Naive thymus-derived CD8-positive, alpha-beta T cell (primary cell): ENCODE data around the gene KCNAB2. TPM values are rescaled to one million over a fixed set of nuclear protein-coding genes. Genes with fewer than 3 reads are reported as not detected.

Experiments
- ATAC-seq, 2 donors: fragments of 150-1000 bp; cut with Tn5 transposase in 1 of 2; sonication (Bioruptor Pico), chemical (Tn5 transposase) in 1 of 2; 1 replicate in 1 of 2; 2 replicates in 1 of 2; pipeline ENCODE4 v1.10.0; 2021; ENCODE audit warnings: mild to moderate bottlenecking in 2 of 2, moderate library complexity in 2 of 2
- POLR2A ChIA-PET: fragments of 350-600 bp; sonication (Branson Sonifier 250); formaldehyde crosslinking; loops from one replicate; lab custom pipeline; 2021; ENCODE audit warnings: antibody characterized with exemption; lab: Charles Lee
- DNase-seq, 10 donors: peaks; one replicate each; pipeline versions ENCODE4 v3.0.0 to v3.0.0-alpha.2; 2020 to 2022
- H3K27ac Mint-ChIP-seq, 10 donors: one replicate each; pipeline ENCODE4 v1.8.0; 2020 to 2022; ENCODE audit warnings: mild to moderate bottlenecking in 10 of 10, mixed read lengths in 10 of 10, moderate library complexity in 4 of 10, inconsistent platforms in 1 of 10
- H3K27me3 Mint-ChIP-seq, 5 donors: one replicate each; pipeline ENCODE4 v1.8.0; 2021 to 2022; ENCODE audit warnings: mixed read lengths in 5 of 5
- H3K36me3 Mint-ChIP-seq, 3 donors: one replicate each; pipeline ENCODE4 v1.8.0; 2020 to 2022; ENCODE audit warnings: mixed read lengths in 3 of 3, mild to moderate bottlenecking in 2 of 3, inconsistent platforms in 1 of 3
- H3K4me1 Mint-ChIP-seq, 4 donors: one replicate each; pipeline ENCODE4 v1.8.0; 2021 to 2022; ENCODE audit warnings: mixed read lengths in 4 of 4
- H3K4me3 Mint-ChIP-seq, 10 donors: one replicate each; pipeline ENCODE4 v1.8.0; 2020 to 2022; ENCODE audit warnings: mild to moderate bottlenecking in 10 of 10, mixed read lengths in 10 of 10, moderate library complexity in 6 of 10, inconsistent platforms in 1 of 10
- H3K9me3 Mint-ChIP-seq, 9 donors: one replicate each; pipeline ENCODE4 v1.8.0; 2020 to 2022; ENCODE audit warnings: mixed read lengths in 9 of 9, mild to moderate bottlenecking in 3 of 9, inconsistent platforms in 1 of 9, moderate library complexity in 1 of 9
- polyA plus RNA-seq, 3 donors: library from polyadenylated mRNA; unstranded; fragments of 300-500 nt; fragmentation: Illumina TruSeq; gene quantifications; one replicate each; pipeline ENCODE4 v1.2.3, GENCODE V29; 2021
- total RNA-seq, 8 experiments: library from RNA in 2 of 8; stranded (reverse) in 2 of 8; gene quantifications; one replicate each; pipeline ENCODE4 v1.2.3 and lab custom pipeline; 2021 to 2026

KCNAB2 gene
- total RNA-seq = 100 to 1,000 TPM; 189 to 190 TPM
- polyA plus RNA-seq = 10 to 100 TPM; 17.8 to 46.6 (median 21.4) TPM
- total RNA-seq (lab: John Stamatoyannopoulos, UW) = 169 to 313 (median 228) reads per million in 6 experiments

DNA sequence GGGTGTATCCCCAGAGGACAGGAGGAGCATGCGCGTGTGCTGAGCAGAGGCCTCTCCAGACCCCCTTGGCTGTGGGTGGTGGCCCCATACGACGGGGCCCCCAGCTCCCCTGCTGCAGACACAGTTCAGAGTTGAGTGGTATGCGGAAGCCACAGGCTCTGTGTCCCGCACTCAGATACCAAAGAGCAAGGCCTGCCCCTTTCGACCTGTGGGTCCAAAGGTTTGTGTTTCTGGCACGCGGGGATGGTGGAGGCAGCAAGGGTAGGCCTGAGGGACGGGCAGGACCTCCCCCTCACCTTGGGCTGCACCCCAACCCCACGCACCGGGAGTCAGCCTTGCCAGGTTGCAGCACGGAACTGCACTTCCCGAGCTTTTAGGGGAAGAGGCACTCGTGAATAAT lies at the start of gene KCNAB2:
Gene KCNAB2 (plus strand): TSS at position 328 of the 400 bp plus-strand sequence. CDS start 5,649 bp downstream, outside the sequence.
- Mint-ChIP-seq H3K36me3 (peaks cover 0 to 62% (median 2%) of the 10 kb centered on the region in 3 donors), H3K4me3 (no peak within 1 kb of the TSS), H3K27me3 (no peaks in the 10 kb centered on the region), H3K27ac (peak within 1 kb of the TSS in 5 of 10 donors; percentile 15 to 59 (median 40)), H3K4me1 (peaks cover 8 to 40% (median 24%) of the 10 kb centered on the region in 4 donors), H3K9me3 (no peaks in the 10 kb centered on the region)
- POLR2A ChIA-PET = no interaction called here
- ATAC-seq (no peak), DNase-seq (no peak)

DNA sequence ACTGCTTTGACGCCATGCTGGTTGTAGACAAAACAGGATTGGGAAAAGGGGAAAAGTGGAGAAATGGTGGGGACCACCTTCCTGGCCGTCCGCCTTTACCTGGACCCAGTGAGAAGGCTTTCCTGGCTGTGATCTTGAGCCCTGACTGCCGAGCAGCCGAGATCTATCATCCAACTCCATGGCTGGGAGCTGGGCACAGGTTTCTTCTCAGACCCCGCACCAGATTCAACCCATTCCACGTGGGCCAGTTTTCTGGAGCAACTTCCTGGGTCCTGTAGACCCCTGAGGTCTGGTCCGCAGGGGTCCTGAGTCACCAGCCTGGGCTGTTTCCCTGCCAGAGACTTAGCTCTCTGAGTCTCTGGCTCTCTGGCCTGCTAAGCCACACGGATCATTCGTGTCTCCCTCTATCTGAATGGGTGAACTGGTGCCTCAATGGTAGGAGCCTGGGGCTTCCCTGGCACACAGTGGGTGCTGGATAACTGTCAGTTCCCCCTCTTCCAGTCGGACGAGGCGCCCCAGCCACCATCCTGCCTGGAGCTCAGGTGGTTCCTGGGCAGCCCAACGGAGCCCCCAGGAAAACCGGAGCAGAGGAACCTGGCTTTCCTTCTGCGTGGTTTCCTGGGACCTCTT lies 48.9 kb upstream of the KCNAB2 start:
- peaks cover 27 to 71% (median 56%) of the 10 kb centered on the region in 4 donors for H3K4me1 Mint-ChIP-seq

DNA sequence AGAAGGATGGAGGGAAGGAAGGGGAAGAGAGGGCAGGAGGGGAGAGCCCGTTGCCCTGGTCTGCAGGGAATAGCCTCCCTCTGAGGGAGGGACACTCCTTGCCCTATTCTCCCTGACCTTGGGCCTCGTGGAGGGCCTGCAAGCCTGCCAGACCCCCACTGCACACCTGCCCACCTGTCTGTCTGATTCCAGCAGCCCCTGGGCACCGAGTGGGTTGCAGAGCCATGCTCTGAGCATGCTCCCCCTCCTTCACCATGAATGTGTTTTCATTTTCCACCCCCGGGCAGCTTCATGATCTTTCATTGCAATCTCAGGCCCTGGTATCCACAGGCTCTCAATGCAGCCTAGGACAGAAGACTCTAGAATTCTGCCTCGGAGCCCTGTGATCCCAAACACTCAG lies 48.4 kb upstream of the KCNAB2 start:
- POLR2A ChIA-PET = interaction anchor here (7.7 kb wide), 1 partner anchor 29 kb away, joined by 133 read pairs; no protein-coding TSS in a partner anchor
- peak overlapping the region in 6 of 10 donors; percentile 10 to 85 (median 48) for H3K27ac Mint-ChIP-seq

More for the DNA sequence above, 48.9 kb upstream of the KCNAB2 start:
- H3K9me3 Mint-ChIP-seq = no peaks in the 10 kb centered on the region
- DNase-seq = peak in 1 of 10 donors; percentile 50
- H3K36me3 Mint-ChIP-seq = no peaks in the 10 kb centered on the region
- peaks cover 0 to 2% (median 0%) of the 10 kb centered on the region in 5 donors for H3K27me3 Mint-ChIP-seq
- POLR2A ChIA-PET = interaction anchor here (7.7 kb wide), 1 partner anchor 30 kb away, joined by 133 read pairs; no protein-coding TSS in a partner anchor
- H3K4me3 Mint-ChIP-seq = no peak overlapping the region
- H3K27ac Mint-ChIP-seq = peak overlapping the region in 4 of 10 donors; percentile 19 to 85 (median 51)
- no peak for ATAC-seq

GRCh38 chr1:5998051-5998905 lies 47.4 kb upstream of the KCNAB2 start:
- POLR2A ChIA-PET = no interaction called here
- Mint-ChIP-seq H3K4me1 (peaks cover 30 to 81% (median 59%) of the 10 kb centered on the region in 4 donors), H3K27me3 (no peaks in the 10 kb centered on the region), H3K36me3 (no peaks in the 10 kb centered on the region), H3K4me3 (peak overlapping the region in 1 of 10 donors; percentile 84), H3K9me3 (no peaks in the 10 kb centered on the region), H3K27ac (peak overlapping the region in 9 of 10 donors; percentile 10 to 96 (median 66))
- DNase-seq = peak in 1 of 10 donors; percentile 19
- ATAC-seq = no peak

More for the DNA sequence above, 48.4 kb upstream of the KCNAB2 start:
- H3K27me3 Mint-ChIP-seq = peaks cover 0 to 2% (median 0%) of the 10 kb centered on the region in 5 donors
- ATAC-seq = no peak
- no peaks in the 10 kb centered on the region for H3K9me3 Mint-ChIP-seq
- DNase-seq = peak in 1 of 10 donors; percentile 37
- peaks cover 30 to 76% (median 60%) of the 10 kb centered on the region in 4 donors for H3K4me1 Mint-ChIP-seq
- H3K36me3 Mint-ChIP-seq = no peaks in the 10 kb centered on the region
- peak overlapping the region in 2 of 10 donors; percentile 5 to 10 for H3K4me3 Mint-ChIP-seq

GRCh38 chr1:5998906-5999301 lies 46.8 kb upstream of the KCNAB2 start:
- peak overlapping the region in 4 of 10 donors; percentile 57 to 96 (median 64) for H3K27ac Mint-ChIP-seq
- H3K4me1 Mint-ChIP-seq = peaks cover 27 to 81% (median 58%) of the 10 kb centered on the region in 4 donors
- no peaks in the 10 kb centered on the region for H3K27me3 Mint-ChIP-seq
- peak overlapping the region in 1 of 10 donors; percentile 84 for H3K4me3 Mint-ChIP-seq
- no peak for DNase-seq
- H3K9me3 Mint-ChIP-seq = no peaks in the 10 kb centered on the region
- no peak for ATAC-seq
- no peaks in the 10 kb centered on the region for H3K36me3 Mint-ChIP-seq
- POLR2A ChIA-PET = no interaction called here

- H3K4me1 Mint-ChIP-seq = peaks cover 25 to 78% (median 52%) of the 10 kb centered on the region in 4 donors
- POLR2A ChIA-PET = interaction anchor here (0.7 kb wide), 1 partner anchor 11 kb away, joined by 4 read pairs; no protein-coding TSS in a partner anchor
- no peaks in the 10 kb centered on the region for H3K9me3 Mint-ChIP-seq
- DNase-seq = no peak
- H3K27me3 Mint-ChIP-seq = no peaks in the 10 kb centered on the region
- peak overlapping the region in 2 of 10 donors; percentile 51 to 84 for H3K4me3 Mint-ChIP-seq
- ATAC-seq = no peak
- H3K36me3 Mint-ChIP-seq = no peaks in the 10 kb centered on the region
- peak overlapping the region in 5 of 10 donors; percentile 39 to 96 (median 66) for H3K27ac Mint-ChIP-seq
Measured at GRCh38 chr1:5999711-6000443, 45.8 kb upstream of the KCNAB2 start.

DNA sequence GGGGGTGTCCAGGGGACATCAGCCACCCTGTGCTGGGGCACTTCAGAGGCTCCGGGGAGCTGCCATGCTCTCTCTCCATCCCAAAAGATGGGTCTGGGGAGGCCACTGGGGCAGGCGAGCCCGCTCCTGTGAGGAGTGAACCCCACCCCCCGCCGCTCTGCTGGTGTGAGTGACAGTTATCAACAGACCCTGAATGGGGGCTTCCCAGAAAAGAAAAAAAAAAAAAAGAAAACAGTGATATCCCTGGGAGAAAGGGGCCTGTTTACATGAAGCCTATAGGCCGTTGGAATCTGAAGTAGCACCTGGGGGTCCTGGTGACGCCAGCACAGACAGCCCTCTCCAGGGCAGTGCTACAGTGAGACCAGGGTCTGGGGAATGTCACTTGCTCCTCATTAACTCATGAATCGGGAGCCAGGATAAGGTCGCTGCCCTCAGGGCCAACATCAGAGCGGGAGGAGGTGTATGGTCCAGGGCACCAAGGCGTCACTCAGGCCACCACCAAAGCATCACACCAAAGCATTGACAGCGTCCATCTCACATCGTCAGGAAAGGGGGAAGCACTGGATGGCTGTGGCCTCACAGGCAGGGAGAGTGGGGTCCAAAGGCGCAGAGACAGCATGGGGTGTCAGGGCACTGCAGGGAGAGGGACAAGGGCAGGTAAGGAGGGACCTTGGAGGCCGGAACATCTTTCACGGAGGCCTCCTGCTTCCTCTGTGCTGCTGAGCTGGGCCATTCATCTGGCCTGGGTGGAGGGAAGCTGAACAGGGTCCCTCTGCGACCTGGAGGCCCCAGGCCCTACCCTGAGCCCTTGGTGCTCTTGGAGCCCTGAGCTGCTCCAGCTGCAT lies 45.0 kb upstream of the KCNAB2 start:
- H3K4me3 Mint-ChIP-seq = peak overlapping the region in 1 of 10 donors; percentile 75
- no peaks in the 10 kb centered on the region for H3K36me3 Mint-ChIP-seq
- peak overlapping the region in 5 of 10 donors; percentile 37 to 84 (median 68) for H3K27ac Mint-ChIP-seq

GRCh38 chr1:6001992-6002576 lies 43.6 kb upstream of the KCNAB2 start:
- peak overlapping the region in 6 of 10 donors; percentile 34 to 84 (median 56) for H3K27ac Mint-ChIP-seq
- H3K36me3 Mint-ChIP-seq = no peaks in the 10 kb centered on the region
- H3K9me3 Mint-ChIP-seq = no peaks in the 10 kb centered on the region
- DNase-seq (peak in 6 of 10 donors; percentile 22 to 46 (median 32)), ATAC-seq (peak; percentile 53 to 78)
- peaks cover 27 to 73% (median 52%) of the 10 kb centered on the region in 4 donors for H3K4me1 Mint-ChIP-seq
- H3K27me3 Mint-ChIP-seq = no peaks in the 10 kb centered on the region
- H3K4me3 Mint-ChIP-seq = peak overlapping the region in 1 of 10 donors; percentile 75
- POLR2A ChIA-PET = interaction anchor here (0.6 to 1.4 kb wide), 5 partner anchors 8 to 27 kb away, joined by 3 to 10 read pairs (median 3); partner anchors contain the start of gene NPHP4

More for the DNA sequence above, 45.0 kb upstream of the KCNAB2 start:
- Mint-ChIP-seq H3K4me1 (peaks cover 27 to 74% (median 48%) of the 10 kb centered on the region in 4 donors), H3K27me3 (no peaks in the 10 kb centered on the region), H3K9me3 (no peaks in the 10 kb centered on the region)
- ATAC-seq (no peak), DNase-seq (no peak)
- POLR2A ChIA-PET = interaction anchor here (0.7 kb wide), 1 partner anchor 12 kb away, joined by 4 read pairs; no protein-coding TSS in a partner anchor

GRCh38 chr1:6002714-6003501 lies 42.8 kb upstream of the KCNAB2 start:
- no peaks in the 10 kb centered on the region for H3K27me3 Mint-ChIP-seq
- H3K27ac Mint-ChIP-seq = peak overlapping the region in 6 of 10 donors; percentile 48 to 94 (median 66)
- no peaks in the 10 kb centered on the region for H3K36me3 Mint-ChIP-seq
- no peaks in the 10 kb centered on the region for H3K9me3 Mint-ChIP-seq
- DNase-seq = no peak
- POLR2A ChIA-PET = interaction anchor here (0.9 to 1.4 kb wide), 3 partner anchors 9 to 24 kb away, joined by 3 to 10 read pairs (median 3); partner anchors contain the start of gene NPHP4
- peaks cover 25 to 71% (median 52%) of the 10 kb centered on the region in 4 donors for H3K4me1 Mint-ChIP-seq
- H3K4me3 Mint-ChIP-seq = peak overlapping the region in 4 of 10 donors; percentile 18 to 89 (median 43)
- peak in 1 of 2 donors; percentile 47 for ATAC-seq
